ENCODE data around the gene RP2.

Gene RP2

GRCh38 chrX:46904626-46905025, 67.8 kb downstream of the RP2 start:
- no peak overlapping the region; the same call in 1 of the 2 replicates for H3K27ac ChIP-seq
- TF ChIP-seq, protein P1, sequence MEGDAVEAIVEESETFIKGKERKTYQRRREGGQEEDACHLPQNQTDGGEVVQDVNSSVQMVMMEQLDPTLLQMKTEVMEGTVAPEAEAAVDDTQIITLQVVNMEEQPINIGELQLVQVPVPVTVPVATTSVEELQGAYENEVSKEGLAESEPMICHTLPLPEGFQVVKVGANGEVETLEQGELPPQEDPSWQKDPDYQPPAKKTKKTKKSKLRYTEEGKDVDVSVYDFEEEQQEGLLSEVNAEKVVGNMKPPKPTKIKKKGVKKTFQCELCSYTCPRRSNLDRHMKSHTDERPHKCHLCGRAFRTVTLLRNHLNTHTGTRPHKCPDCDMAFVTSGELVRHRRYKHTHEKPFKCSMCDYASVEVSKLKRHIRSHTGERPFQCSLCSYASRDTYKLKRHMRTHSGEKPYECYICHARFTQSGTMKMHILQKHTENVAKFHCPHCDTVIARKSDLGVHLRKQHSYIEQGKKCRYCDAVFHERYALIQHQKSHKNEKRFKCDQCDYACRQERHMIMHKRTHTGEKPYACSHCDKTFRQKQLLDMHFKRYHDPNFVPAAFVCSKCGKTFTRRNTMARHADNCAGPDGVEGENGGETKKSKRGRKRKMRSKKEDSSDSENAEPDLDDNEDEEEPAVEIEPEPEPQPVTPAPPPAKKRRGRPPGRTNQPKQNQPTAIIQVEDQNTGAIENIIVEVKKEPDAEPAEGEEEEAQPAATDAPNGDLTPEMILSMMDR (conservative IDR thresholded peaks at IDR 0.05), result no peak

DNA sequence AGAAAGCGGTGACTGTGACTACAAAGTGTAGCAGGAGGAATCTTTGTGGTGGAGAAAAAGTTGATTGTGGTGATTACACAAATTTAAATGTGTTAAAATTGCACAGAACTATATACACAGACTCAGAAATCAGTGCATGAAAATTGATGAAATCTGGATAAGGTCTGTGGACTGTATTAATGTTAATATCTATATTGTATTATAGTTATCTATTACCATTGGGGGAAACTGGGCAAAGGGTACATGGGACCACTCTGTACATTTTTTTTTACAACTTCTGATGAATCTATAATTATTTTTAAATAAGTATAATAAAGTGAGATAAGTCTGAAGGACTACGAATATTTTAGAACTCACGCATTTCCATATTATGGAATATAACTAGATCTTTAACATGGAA, 73.6 kb downstream of the RP2 start:
- TF ChIP-seq, protein P1 (conservative IDR thresholded peaks at IDR 0.05), result no peak

DNA sequence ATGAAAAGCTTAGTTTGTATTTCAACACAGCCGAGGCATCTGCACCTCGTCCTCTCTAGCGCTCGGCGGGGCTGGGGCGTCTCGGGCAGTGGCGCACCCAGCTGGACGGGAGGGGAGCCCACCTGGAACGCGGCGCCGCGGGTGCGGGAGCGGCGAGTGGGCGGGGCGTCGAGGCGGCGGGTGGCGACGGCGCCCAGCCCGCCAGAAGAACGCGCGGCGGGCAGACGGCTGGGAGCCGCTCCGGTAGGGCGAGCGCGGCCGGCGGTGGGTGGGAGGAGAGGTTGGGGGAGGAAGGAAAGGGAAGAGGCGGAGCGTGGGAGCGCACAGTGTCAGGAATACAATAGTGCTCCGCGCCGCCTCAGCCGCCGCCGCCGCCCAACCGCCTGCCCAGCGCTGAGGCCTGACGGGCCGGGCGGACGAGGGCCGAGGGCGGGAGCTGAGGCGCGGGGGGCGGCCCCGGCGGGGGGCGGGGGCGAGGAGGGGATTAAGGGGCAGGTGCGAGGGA, 75.3 kb downstream of the RP2 start, which contains the start of gene JADE3:
TSS of gene JADE3 (plus strand) at position 324 of the 505 bp plus-strand sequence. CDS start 72,474 bp downstream, outside the sequence.
- TF ChIP-seq, protein P1 (conservative IDR thresholded peaks at IDR 0.05), result no peak
- peak within 1 kb of the TSS; percentile 81 for H3K27ac ChIP-seq

More for the DNA sequence above, 73.6 kb downstream of the RP2 start:
- H3K27ac ChIP-seq, result no peak overlapping the region

DNA sequence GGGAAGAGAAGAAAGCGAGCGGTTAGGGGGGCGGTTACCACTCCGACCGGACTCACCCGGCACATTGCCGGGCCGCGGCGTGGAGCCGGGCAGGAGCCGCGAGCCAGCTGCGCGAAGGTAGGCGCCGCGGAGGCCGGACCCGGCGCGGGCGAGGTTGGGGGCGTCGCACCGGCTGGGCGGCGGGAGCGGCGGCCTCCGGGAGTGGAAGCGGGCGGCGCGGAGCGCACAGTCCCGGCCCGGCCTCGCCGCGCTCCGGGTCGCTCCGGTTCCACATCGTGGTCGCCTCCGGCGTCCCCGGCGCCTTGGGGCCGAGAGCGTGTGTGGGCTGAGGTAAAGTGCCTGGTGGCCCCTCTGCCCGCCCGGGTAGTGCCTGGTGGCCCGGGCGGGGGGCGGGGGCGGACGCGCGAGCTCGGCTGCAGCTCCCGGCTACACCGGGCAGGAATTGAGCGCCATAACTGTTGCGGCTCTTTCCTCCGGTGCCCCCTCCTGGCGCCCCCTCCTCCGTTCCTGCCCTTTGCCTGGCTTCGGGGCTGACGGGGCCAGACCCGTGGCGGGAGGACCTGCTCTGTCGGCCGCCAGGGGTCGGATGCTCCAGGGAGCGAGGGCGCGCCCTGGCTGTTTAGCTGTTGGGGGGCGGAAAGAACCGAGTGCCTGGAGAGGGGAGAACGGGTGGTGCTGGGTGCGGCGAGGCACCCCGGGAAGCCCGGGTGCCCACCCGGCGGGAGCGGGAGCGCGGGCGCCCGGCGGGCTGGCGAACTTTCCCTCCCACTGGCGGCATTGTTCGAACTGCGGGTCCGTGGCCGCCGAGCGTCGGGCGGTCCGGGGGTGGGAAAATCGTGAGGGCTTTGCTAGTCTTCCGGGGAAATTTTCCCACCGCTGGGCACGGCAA, 76.0 kb downstream of the RP2 start:
- TF ChIP-seq, protein P1 (conservative IDR thresholded peaks at IDR 0.05), result peak; percentile 73
- H3K27ac ChIP-seq, result peak overlapping the region; percentile 81

DNA sequence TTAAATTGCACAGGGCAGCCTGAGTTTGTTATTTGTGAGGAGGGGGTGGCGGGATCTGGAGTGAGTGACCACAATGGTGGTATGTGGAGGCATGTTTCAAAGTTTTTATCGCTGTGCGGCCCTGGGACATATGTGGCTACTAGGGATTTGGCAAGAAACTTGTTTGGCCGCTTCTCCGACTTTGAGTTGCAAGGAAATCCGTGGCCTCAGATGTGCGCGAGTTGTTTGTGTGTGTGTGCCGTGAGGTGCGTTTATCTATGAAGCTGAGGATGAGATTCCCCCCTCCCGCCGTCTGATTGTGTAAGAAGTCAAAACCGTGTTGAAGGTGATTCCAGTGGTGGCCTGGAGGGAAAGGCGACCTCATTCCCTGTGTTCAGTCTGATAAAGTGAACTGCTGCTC, 76.8 kb downstream of the RP2 start:
- TF ChIP-seq, protein P1 (conservative IDR thresholded peaks at IDR 0.05), result no peak
- H3K27ac ChIP-seq, result peak overlapping the region; percentile 81

- TF ChIP-seq, protein P1 (conservative IDR thresholded peaks at IDR 0.05), result no peak
- no peak overlapping the region for H3K27ac ChIP-seq
Measured at GRCh38 chrX:46916273-46916672, 79.4 kb downstream of the RP2 start.

DNA sequence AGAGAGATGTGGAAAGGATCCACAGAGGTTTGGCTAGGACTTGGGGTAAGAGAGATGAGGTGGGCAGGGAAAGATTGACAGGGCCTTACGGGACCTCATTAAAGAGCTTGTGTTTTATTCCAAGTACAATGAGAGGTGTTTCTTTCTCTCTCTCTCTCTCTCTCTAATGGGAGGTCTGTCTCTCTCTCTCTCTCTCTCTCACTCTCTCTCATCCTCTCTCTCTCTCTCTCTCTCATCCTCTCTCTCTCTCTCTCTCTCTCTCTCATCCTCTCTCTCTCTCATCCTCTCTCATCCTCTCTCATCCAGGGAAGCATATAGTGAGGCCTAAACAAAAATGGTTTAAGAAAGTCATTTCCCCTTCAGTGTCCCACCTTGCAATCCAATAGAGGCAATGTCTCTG, 80.8 kb downstream of the RP2 start:
- TF ChIP-seq, protein P1 (conservative IDR thresholded peaks at IDR 0.05), result no peak
- no peak overlapping the region for H3K27ac ChIP-seq

All from VCaP (cell line).